H1 (cell line): ENCODE results near the gene MAP7D2. TPM values are rescaled to one million over a fixed set of nuclear protein-coding genes. Genes with fewer than 3 reads are reported as not detected.

Source experiments
- CTCF ChIA-PET: fragments of 300-600 bp; sonication (Branson Sonifier 250); formaldehyde crosslinking; loops from one replicate; lab custom pipeline; 2021; ENCODE audit not compliant: partially characterized antibody; lab: Charles Lee
- POLR2A ChIA-PET: fragments of 300-600 bp; sonication (Branson Sonifier 250); formaldehyde crosslinking; loops from one replicate; lab custom pipeline; 2021; ENCODE audit warnings: inconsistent platforms; ENCODE audit not compliant: partially characterized antibody; lab: Charles Lee
- DNase-seq, 2 experiments: peaks; one replicate each; pipeline versions ENCODE4 v3.0.0 to v3.0.0-alpha.2; 2010 to 2022; ENCODE audit warnings: low spot score in 2 of 2, low read depth in 1 of 2, mixed read lengths in 1 of 2
- FAIRE-seq: peaks from 2 replicates; lab custom pipeline; 2011; peaks lifted over from hg19 to GRCh38; lab: Jason Lieb, UNC
- H2AFZ ChIP-seq: 2 replicates; pipeline ENCODE4 v1.8.1; 2012; ENCODE audit warnings: low read length, inconsistent platforms
- H2AK5ac ChIP-seq: 2 replicates; pipeline ENCODE4 v1.6.1; 2013; ENCODE audit warnings: low read depth, low read length
- H2BK120ac ChIP-seq: replicated peaks from 2 replicates; pipeline ENCODE3; 2013; ENCODE audit warnings: low read depth, low read length, inconsistent platforms
- H2BK12ac ChIP-seq: 2 replicates; pipeline ENCODE4 v1.6.1; 2013; ENCODE audit warnings: low read depth, low read length
- H2BK15ac ChIP-seq: 2 replicates; pipeline ENCODE4 v1.6.1; 2013; ENCODE audit warnings: low read length
- H2BK20ac ChIP-seq: 2 replicates; pipeline ENCODE4 v1.6.1; 2013; ENCODE audit warnings: low read length
- H2BK5ac ChIP-seq: 2 replicates; pipeline ENCODE4 v1.6.1; 2013; ENCODE audit warnings: low read depth, low read length
- H3K14ac ChIP-seq: 2 replicates; pipeline ENCODE4 v1.6.1; 2013; ENCODE audit warnings: inconsistent platforms; ENCODE audit not compliant: insufficient read length
- H3K18ac ChIP-seq: 2 replicates; pipeline ENCODE4 v1.6.1; 2013; ENCODE audit warnings: low read length; ENCODE audit errors: extremely low read depth
- H3K23ac ChIP-seq: 2 replicates; pipeline ENCODE4 v1.6.1; 2013; ENCODE audit warnings: inconsistent platforms; ENCODE audit not compliant: insufficient read length
- H3K23me2 ChIP-seq: 2 replicates; pipeline ENCODE4 v1.6.1; 2013; ENCODE audit warnings: low read depth, low read length
- H3K27ac ChIP-seq: 2 replicates; pipeline ENCODE4 v1.6.1; 2011; ENCODE audit warnings: low read depth, low read length, inconsistent platforms
- H3K27me3 ChIP-seq, 4 experiments: replicated peaks in 1 of 4; 1 replicate in 1 of 4; 2 replicates in 3 of 4; pipeline versions ENCODE4 v1.6.1 to v1.8.1; 2011 to 2013; ENCODE audit warnings: low read length in 3 of 4, mild to moderate bottlenecking in 3 of 4, inconsistent platforms in 2 of 4, mixed read lengths in 2 of 4, moderate library complexity in 1 of 4; ENCODE audit not compliant: control insufficient read depth in 3 of 4, insufficient read depth in 3 of 4; ENCODE audit errors: extremely low read depth in 1 of 4
- H3K36me3 ChIP-seq, 4 experiments: 2 replicates each; pipeline versions ENCODE4 v1.6.1 to v1.8.1; 2011 to 2013; ENCODE audit warnings: mild to moderate bottlenecking in 4 of 4, low read length in 3 of 4, moderate library complexity in 2 of 4, control low read depth in 1 of 4, inconsistent platforms in 1 of 4; ENCODE audit not compliant: insufficient read depth in 4 of 4, control insufficient read depth in 2 of 4
- H3K4ac ChIP-seq: replicated peaks from 2 replicates; pipeline ENCODE3; 2013; ENCODE audit warnings: low read length, low read depth, mixed read lengths, inconsistent platforms; ENCODE audit not compliant: insufficient read length
- H3K4me1 ChIP-seq, 4 experiments: replicated peaks in 1 of 4; 1 replicate in 1 of 4; 2 replicates in 3 of 4; pipeline versions ENCODE4 v1.6.1 to v1.8.1; 2011 to 2013; ENCODE audit warnings: low read length in 3 of 4, inconsistent platforms in 2 of 4, mixed read lengths in 1 of 4; ENCODE audit not compliant: insufficient read depth in 4 of 4, control insufficient read depth in 3 of 4
- H3K4me2 ChIP-seq, 2 experiments: 2 replicates each; pipeline versions ENCODE4 v1.6.1 to v1.8.1; 2011 to 2013; ENCODE audit warnings: low read depth in 2 of 2, low read length in 2 of 2, control low read depth in 1 of 2, inconsistent platforms in 1 of 2, mild to moderate bottlenecking in 1 of 2; ENCODE audit not compliant: insufficient read depth in 1 of 2
- H3K4me3 ChIP-seq, 4 experiments: fragments of 200-600, 300-600 bp in 1 of 4; sonication (generic), shearing (Covaris generic), sonication (Bioruptor Twin) in 1 of 4; 2 replicates each; pipeline versions ENCODE4 v1.5.1 to v1.8.1; 2011 to 2016; ENCODE audit warnings: low read length in 4 of 4, low read depth in 3 of 4, control low read depth in 2 of 4, inconsistent platforms in 2 of 4, mild to moderate bottlenecking in 2 of 4, mixed read lengths in 1 of 4, moderate library complexity in 1 of 4; ENCODE audit not compliant: insufficient read depth in 2 of 4; ENCODE audit errors: extremely low read depth in 1 of 4
- H3K56ac ChIP-seq: replicated peaks from 2 replicates; pipeline ENCODE3; 2013; ENCODE audit warnings: low read depth, mild to moderate bottlenecking, mixed read lengths, low read length, inconsistent platforms; ENCODE audit not compliant: insufficient read length
- H3K79me1 ChIP-seq: 2 replicates; pipeline ENCODE4 v1.6.1; 2013; ENCODE audit warnings: low read depth, low read length, control low read depth
- H3K79me2 ChIP-seq, 2 experiments: 2 replicates each; pipeline versions ENCODE4 v1.6.1 to v1.8.1; 2012 to 2013; ENCODE audit warnings: low read length in 2 of 2, mild to moderate bottlenecking in 2 of 2, inconsistent platforms in 1 of 2; ENCODE audit not compliant: insufficient read depth in 2 of 2, control insufficient read depth in 1 of 2
- H3K9ac ChIP-seq, 4 experiments: replicated peaks in 1 of 4; 1 replicate in 1 of 4; 2 replicates in 3 of 4; pipeline versions ENCODE4 v1.6.1 to v1.8.1; 2011 to 2013; ENCODE audit warnings: low read depth in 3 of 4, low read length in 3 of 4, control low read depth in 2 of 4, mild to moderate bottlenecking in 2 of 4, moderate library complexity in 2 of 4, inconsistent platforms in 1 of 4; ENCODE audit errors: extremely low read depth in 1 of 4
- H3K9me3 ChIP-seq, 2 experiments: 2 replicates each; pipeline versions ENCODE4 v1.6.1 to v1.8.1; 2012 to 2013; ENCODE audit warnings: mild to moderate bottlenecking in 2 of 2, moderate library complexity in 2 of 2, control low read depth in 1 of 2, inconsistent platforms in 1 of 2, low read depth in 1 of 2, low read length in 1 of 2, mixed read lengths in 1 of 2; ENCODE audit not compliant: insufficient read depth in 2 of 2
- H4K20me1 ChIP-seq, 2 experiments: replicated peaks in 1 of 2; 2 replicates each; pipeline versions ENCODE3 to v1.8.1; 2011 to 2013; ENCODE audit warnings: inconsistent platforms in 2 of 2, low read length in 2 of 2, mild to moderate bottlenecking in 1 of 2; ENCODE audit not compliant: insufficient read depth in 2 of 2, control insufficient read depth in 1 of 2
- H4K5ac ChIP-seq: 2 replicates; pipeline ENCODE4 v1.6.1; 2013; ENCODE audit warnings: low read length, low read depth, mixed read lengths, inconsistent platforms; ENCODE audit not compliant: insufficient read length
- H4K8ac ChIP-seq: 2 replicates; pipeline ENCODE4 v1.8.0; 2013; ENCODE audit warnings: mild to moderate bottlenecking, moderate library complexity, low read length, inconsistent platforms; ENCODE audit not compliant: insufficient read depth; ENCODE audit errors: extremely low read depth
- H4K91ac ChIP-seq: replicated peaks from 2 replicates; pipeline ENCODE3; 2013; ENCODE audit warnings: low read length, mixed read lengths, inconsistent platforms; ENCODE audit not compliant: insufficient read length
- CREB1 ChIP-seq: IDR thresholded peaks from 2 replicates; pipeline ENCODE4 v1.6.1; 2012; ENCODE audit warnings: inconsistent platforms
- CTBP2 ChIP-seq: IDR thresholded peaks from 2 replicates; pipeline ENCODE4 v1.7.0; 2011; ENCODE audit warnings: borderline replicate concordance, mild to moderate bottlenecking, moderate library complexity, mixed read lengths, low read length; ENCODE audit not compliant: insufficient read depth, insufficient read length
- HDAC6 ChIP-seq: IDR thresholded peaks from one replicate; pipeline ENCODE4 v1.7.1; 2012; ENCODE audit warnings: low read depth, mild to moderate bottlenecking, inconsistent platforms, low read length, moderate library complexity
- JUN ChIP-seq: IDR thresholded peaks from 2 replicates; pipeline ENCODE4 v1.6.1; 2011; ENCODE audit warnings: low read depth, mild to moderate bottlenecking, improper control_type of control experiment, low read length
- KDM1A ChIP-seq: fragments of 200-600, 300-600 bp; sonication (generic); IDR thresholded peaks from 2 replicates; pipeline ENCODE4 v1.7.1; 2016; ENCODE audit warnings: mild to moderate bottlenecking, low read length, borderline replicate concordance
- MAFK ChIP-seq: IDR thresholded peaks from 2 replicates; pipeline ENCODE4 v1.6.1; 2012; ENCODE audit warnings: low read depth, mild to moderate bottlenecking, improper control_type of control experiment, low read length
- NRF1 ChIP-seq: IDR thresholded peaks from 2 replicates; pipeline ENCODE4 v1.6.1; 2011; ENCODE audit warnings: mild to moderate bottlenecking, low read depth, low read length, improper control_type of control experiment
- RAD21 ChIP-seq, 2 experiments: IDR thresholded peaks in 1 of 2; conservative IDR thresholded peaks in 1 of 2; 2 replicates each; pipeline ENCODE4 v1.6.1; 2011; ENCODE audit warnings: low read depth in 2 of 2, low read length in 2 of 2, improper control_type of control experiment in 1 of 2, inconsistent platforms in 1 of 2, mild to moderate bottlenecking in 1 of 2, moderate library complexity in 1 of 2
- RFX5 ChIP-seq: IDR thresholded peaks from 2 replicates; pipeline ENCODE4 v1.6.1; 2011; ENCODE audit warnings: low read depth, low read length, improper control_type of control experiment, borderline replicate concordance
- SIRT6 ChIP-seq: IDR thresholded peaks from one replicate; pipeline ENCODE4 v1.7.1; 2012; ENCODE audit warnings: low read length, inconsistent platforms
- SP4 ChIP-seq: IDR thresholded peaks from 2 replicates; pipeline ENCODE4 v1.6.1; 2012; ENCODE audit warnings: low read length, inconsistent platforms
- SRF ChIP-seq: IDR thresholded peaks from 2 replicates; pipeline ENCODE4 v1.6.1; 2011; ENCODE audit warnings: mild to moderate bottlenecking, low read depth, low read length, moderate library complexity
- TAF1 ChIP-seq: IDR thresholded peaks from 2 replicates; pipeline ENCODE4 v1.6.1; 2011; ENCODE audit warnings: mild to moderate bottlenecking, low read depth, low read length
- USF2 ChIP-seq: IDR thresholded peaks from 2 replicates; pipeline ENCODE4 v1.6.1; 2011; ENCODE audit warnings: low read length, improper control_type of control experiment
- YY1 ChIP-seq: IDR thresholded peaks from 2 replicates; pipeline ENCODE4 v1.6.1; 2011; ENCODE audit warnings: low read depth, mild to moderate bottlenecking, low read length
- WGBS, 2 experiments: shearing (Covaris generic) in 1 of 2; methylation state at CpG; one replicate each; pipeline versions ENCODE4 v1.1.6 to v1.1.7; 2013 to 2015; ENCODE audit warnings: low lambda C conversion rate in 2 of 2, mixed read lengths in 2 of 2, inconsistent platforms in 1 of 2, low coverage in 1 of 2, missing lambda C conversion rate in 1 of 2; ENCODE audit not compliant: insufficient replicate concordance in 2 of 2, insufficient coverage in 1 of 2, insufficient read length in 1 of 2; ENCODE audit errors: extremely low coverage in 1 of 2, missing lambda C conversion rate in 1 of 2; 5-methylcytosine and 5-hydroxymethylcytosine counted together
- polyA plus RNA-seq, 7 experiments: library from polyadenylated mRNA; depleted of rRNA in 3 of 7; stranded (reverse) in 5 of 7; unstranded in 2 of 7; fragments of >200 nt in 5 of 7; fragments of 200-250 nt in 2 of 7; gene quantifications; 1 replicate in 5 of 7; 2 replicates in 1 of 7; 4 replicates in 1 of 7; pipeline versions ENCODE4 v1.2.1 to v1.2.3, GENCODE V29; 2011 to 2013; ENCODE audit warnings: missing spikeins in 2 of 7, mixed read lengths in 2 of 7
- total RNA-seq: library from RNA; stranded (reverse); fragmentation: NEBNext Ultra II Directional; extraction: Animal tissue kit (Norgen Biotek cat#: 25700); gene quantifications from 2 replicates; pipeline ENCODE4 v1.2.1, GENCODE V29; 2021

Gene MAP7D2
- total and polyA plus RNA-seq, 2 of the 8 experiments (the other 6 are each of a cell fraction or from before 2014, with no cell fraction given), result 0.65 to 0.83 TPM

- Histone ChIP-seq H3K4me1 (no peaks in the 10 kb centered on the region), H4K20me1 (no peaks in the 10 kb centered on the region), H4K5ac (no peak overlapping the region), H3K9ac (no peak overlapping the region), H2BK120ac (no peak overlapping the region), H3K79me1 (no peaks in the 10 kb centered on the region), H4K91ac (no peak overlapping the region), H3K4ac (no peak overlapping the region), H2AFZ (no peak overlapping the region), H3K14ac (no peak overlapping the region), H3K4me2 (no peak overlapping the region), H3K27ac (no peak overlapping the region), H3K4me3 (no peak overlapping the region), H2BK5ac (no peak overlapping the region), H2AK5ac (no peak overlapping the region), H2BK15ac (no peak overlapping the region), H3K9me3 (no peaks in the 10 kb centered on the region), H3K18ac (no peak overlapping the region), H3K36me3 (peaks cover 0 to 52% (median 16%) of the 10 kb centered on the region in 4 experiments; a peak in 6 of 8 replicates), H2BK20ac (no peak overlapping the region), H3K23me2 (no peaks in the 10 kb centered on the region), H3K79me2 (no peaks in the 10 kb centered on the region), H2BK12ac (no peak overlapping the region), H3K23ac (no peak overlapping the region), H3K56ac (no peak overlapping the region), H4K8ac (no peak overlapping the region), H3K27me3 (no peaks in the 10 kb centered on the region)
- no peak for DNase-seq
- no peak for FAIRE-seq
- ChIA-PET POLR2A (no interaction called here), CTCF (no interaction called here)
- WGBS, 2 experiments, result 78% methylated on average over 1 of the region's 1 CpG; no CpG with 5 or more reads in 1 of the 2 experiments
- no peak for TF ChIP-seq TAF1
- no peak for TF ChIP-seq MAFK
- TF ChIP-seq SRF, result no peak
- TF ChIP-seq SIRT6, result no peak
- TF ChIP-seq YY1, result no peak
- no peak for TF ChIP-seq RAD21 (IDR thresholded peaks at IDR 0.05 in 1 of 2, conservative IDR thresholded peaks at IDR 0.05 in 1 of 2; ENCODE audit: low read depth in 2 of 2, low read length in 2 of 2)
- no peak for TF ChIP-seq KDM1A
- no peak for TF ChIP-seq HDAC6
- TF ChIP-seq USF2, result no peak
- no peak for TF ChIP-seq NRF1
- TF ChIP-seq CTBP2, result no peak
- TF ChIP-seq SP4, result no peak
- TF ChIP-seq CREB1, result no peak
- TF ChIP-seq JUN, result no peak
- TF ChIP-seq RFX5, result no peak
Measured at GRCh38 chrX:20129547-20129946, 12.8 kb upstream of the MAP7D2 start.
